ENCODE data around the gene FES.
"Not testable (repeated sequence)": the region's sequence is repeated elsewhere in the genome, so short reads cannot be mapped to it uniquely, and the experiment has no call there.

Gene FES

GRCh38 chr15:90862487-90862886 lies 21.8 kb upstream of the FES start:
- DNase-seq: no peak

GRCh38 chr15:90862964-90863778 lies 21.1 kb upstream of the FES start:
- no peak for DNase-seq

- DNase-seq: no peak
Observed at GRCh38 chr15:90863987-90864386, 20.3 kb upstream of the FES start.

- no peak for DNase-seq
Observed at GRCh38 chr15:90864507-90864906, 19.8 kb upstream of the FES start.

- DNase-seq: no peak
Observed at GRCh38 chr15:90865702-90866101, 18.6 kb upstream of the FES start.

- no peak for DNase-seq
Observed at GRCh38 chr15:90866161-90866715, 18.1 kb upstream of the FES start.

- DNase-seq: no peak
Observed at GRCh38 chr15:90866800-90867199, 17.5 kb upstream of the FES start.

GRCh38 chr15:90868261-90868689 lies 16.0 kb upstream of the FES start, which contains the start of gene FURIN:
TSS of gene FURIN (plus strand) at chr15:90868588. CDS start at chr15:90875741, 7,153 bp downstream.
- no peak for DNase-seq

- no peak for DNase-seq
Observed at GRCh38 chr15:90869140-90869541, 15.2 kb upstream of the FES start.

- peak; percentile 20 for DNase-seq
Observed at GRCh38 chr15:90869601-90870353, 14.5 kb upstream of the FES start.

- no peak for DNase-seq
Observed at GRCh38 chr15:90870354-90871138, 13.8 kb upstream of the FES start.

- peak; percentile 17 for DNase-seq
Observed at GRCh38 chr15:90871139-90871715, 13.1 kb upstream of the FES start.

GRCh38 chr15:90871716-90872485 lies 12.4 kb upstream of the FES start:
- no peak for DNase-seq

- no peak for DNase-seq
Observed at GRCh38 chr15:90872486-90873184, 11.7 kb upstream of the FES start.

GRCh38 chr15:90873488-90873997 lies 10.8 kb upstream of the FES start:
- no peak for DNase-seq

- no peak for DNase-seq
Observed at GRCh38 chr15:90873998-90874605, 10.2 kb upstream of the FES start.

- DNase-seq: not testable (repeated sequence)
Observed at GRCh38 chr15:90874986-90875385, 9.3 kb upstream of the FES start.

- no peak for DNase-seq
Observed at GRCh38 chr15:90875549-90875981, 8.7 kb upstream of the FES start.

GRCh38 chr15:90876046-90876445 lies 8.3 kb upstream of the FES start:
- DNase-seq: no peak

GRCh38 chr15:90876512-90877170 lies 7.7 kb upstream of the FES start:
- DNase-seq: no peak
